22Rv1 (cell line): Measurements from ENCODE around the gene IFITM5.

Source experiments
- ZFX ChIP-seq: fragments of 450-650 bp; IDR thresholded peaks from 2 replicates; pipeline ENCODE4 v1.6.1; 2017; ENCODE audit warnings: antibody characterized with exemption, borderline replicate concordance
- TF ChIP-seq, protein P1 (sequence below): fragments of 450-650 bp; IDR thresholded peaks from 2 replicates; pipeline ENCODE4 v1.5.1; 2017; ENCODE audit warnings: mild to moderate bottlenecking

DNA sequence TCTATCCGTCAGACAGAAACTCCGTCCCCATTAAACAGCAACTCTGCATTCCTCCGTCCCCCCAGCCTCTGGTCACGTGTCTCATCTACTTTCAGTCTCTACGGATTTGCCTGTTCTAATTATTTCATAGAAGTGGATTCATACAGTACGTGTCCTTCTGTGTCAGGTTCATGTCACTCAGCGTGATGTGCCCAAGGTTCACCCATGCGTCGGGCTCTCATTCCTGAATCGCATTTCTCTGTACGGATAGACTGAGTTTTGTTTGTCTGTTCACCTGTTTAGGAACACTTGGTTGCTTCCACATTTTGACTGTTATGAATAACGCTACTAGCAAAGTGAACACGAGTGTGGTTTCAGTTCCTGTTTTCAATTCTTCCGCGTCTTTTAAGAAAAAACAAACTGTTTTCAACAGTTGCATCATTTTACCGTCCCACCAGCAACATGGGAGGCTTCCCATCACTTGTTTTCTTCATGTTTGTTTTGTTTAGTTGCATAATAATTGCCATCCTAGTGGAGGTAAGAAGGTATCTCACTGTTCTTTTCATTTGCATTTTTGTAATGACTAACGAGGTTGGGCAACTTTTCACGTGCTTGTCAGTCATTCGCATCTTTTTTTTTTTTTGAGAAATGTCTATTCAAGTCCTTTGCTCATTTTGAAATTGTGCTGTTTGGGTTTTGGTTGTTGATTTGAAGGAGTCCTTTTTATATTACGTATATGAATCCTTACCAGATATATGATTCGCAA lies 30.0 kb downstream of the IFITM5 start:
- TF ChIP-seq, protein P1, sequence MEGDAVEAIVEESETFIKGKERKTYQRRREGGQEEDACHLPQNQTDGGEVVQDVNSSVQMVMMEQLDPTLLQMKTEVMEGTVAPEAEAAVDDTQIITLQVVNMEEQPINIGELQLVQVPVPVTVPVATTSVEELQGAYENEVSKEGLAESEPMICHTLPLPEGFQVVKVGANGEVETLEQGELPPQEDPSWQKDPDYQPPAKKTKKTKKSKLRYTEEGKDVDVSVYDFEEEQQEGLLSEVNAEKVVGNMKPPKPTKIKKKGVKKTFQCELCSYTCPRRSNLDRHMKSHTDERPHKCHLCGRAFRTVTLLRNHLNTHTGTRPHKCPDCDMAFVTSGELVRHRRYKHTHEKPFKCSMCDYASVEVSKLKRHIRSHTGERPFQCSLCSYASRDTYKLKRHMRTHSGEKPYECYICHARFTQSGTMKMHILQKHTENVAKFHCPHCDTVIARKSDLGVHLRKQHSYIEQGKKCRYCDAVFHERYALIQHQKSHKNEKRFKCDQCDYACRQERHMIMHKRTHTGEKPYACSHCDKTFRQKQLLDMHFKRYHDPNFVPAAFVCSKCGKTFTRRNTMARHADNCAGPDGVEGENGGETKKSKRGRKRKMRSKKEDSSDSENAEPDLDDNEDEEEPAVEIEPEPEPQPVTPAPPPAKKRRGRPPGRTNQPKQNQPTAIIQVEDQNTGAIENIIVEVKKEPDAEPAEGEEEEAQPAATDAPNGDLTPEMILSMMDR = no peak
- TF ChIP-seq ZFX = no peak
